ENCODE data around the gene MEF2C. TPM values are rescaled to one million over a fixed set of nuclear protein-coding genes. Genes with fewer than 3 reads are reported as not detected.

The MEF2C gene
- total and polyA plus RNA-seq, 8 donors, result 3.0 to 48.1 (median 14.6) TPM

GRCh38 chr5:88689668-88690408 is 193.1 kb downstream of the MEF2C start:
- Histone ChIP-seq H3K4me3 (no peak overlapping the region), H3K9me3 (no peaks in the 10 kb centered on the region), H3K4me1 (peaks cover 12 to 46% (median 35%) of the 10 kb centered on the region in 4 donors), H3K36me3 (no peaks in the 10 kb centered on the region), H3K27ac (no peak overlapping the region), H3K27me3 (peaks cover 52 to 100% (median 100%) of the 10 kb centered on the region in 3 donors)
- 6 to 10% (median 8%) methylated on average over 22 to 38 of the region's 38 CpGs for WGBS, 5 donors
- intact Hi-C loops (cut with DNase I; ENCODE audit: low total_unique reads), result loop anchor here (5.0 kb wide), 1 partner anchor 908 kb away; no protein-coding TSS in a partner anchor
- DNase-seq, result peak in 1 of 2 donors; percentile 19
- TF ChIP-seq EP300 (IDR thresholded peaks at IDR 0.05) (no peak), POLR2AphosphoS5 (IDR thresholded peaks at IDR 0.05) (no peak), CTCF (IDR thresholded peaks at IDR 0.05) (no peak), POLR2A (IDR thresholded peaks at IDR 0.05) (no peak)

- intact Hi-C loops (cut with DNase I; ENCODE audit: low total_unique reads), result no loop called here
- peaks cover 12 to 46% (median 34%) of the 10 kb centered on the region in 4 donors for H3K4me1 ChIP-seq
- no peaks in the 10 kb centered on the region for H3K36me3 ChIP-seq
- no peak overlapping the region for H3K27ac ChIP-seq
- 4 to 14% (median 7%) methylated on average over 25 to 27 of the region's 27 CpGs for WGBS, 5 donors
- peaks cover 52 to 100% (median 100%) of the 10 kb centered on the region in 3 donors for H3K27me3 ChIP-seq
- no peak overlapping the region for H3K4me3 ChIP-seq
- DNase-seq, result peak in 1 of 2 donors; percentile 4
- H3K9me3 ChIP-seq, result no peaks in the 10 kb centered on the region
- no peak for TF ChIP-seq POLR2A (IDR thresholded peaks at IDR 0.05)
- TF ChIP-seq CTCF (IDR thresholded peaks at IDR 0.05), result no peak
- no peak for TF ChIP-seq EP300 (IDR thresholded peaks at IDR 0.05)
- no peak for TF ChIP-seq POLR2AphosphoS5 (IDR thresholded peaks at IDR 0.05)
Observed at GRCh38 chr5:88688984-88689667, 193.9 kb downstream of the MEF2C start.

- Histone ChIP-seq H3K4me3 (no peak overlapping the region), H3K9me3 (no peaks in the 10 kb centered on the region), H3K27me3 (peaks cover 50 to 100% (median 100%) of the 10 kb centered on the region in 3 donors), H3K36me3 (no peaks in the 10 kb centered on the region), H3K4me1 (peaks cover 12 to 51% (median 38%) of the 10 kb centered on the region in 4 donors), H3K27ac (no peak overlapping the region)
- no peak for TF ChIP-seq POLR2A (IDR thresholded peaks at IDR 0.05)
- TF ChIP-seq EP300 (IDR thresholded peaks at IDR 0.05), result no peak
- no peak for TF ChIP-seq POLR2AphosphoS5 (IDR thresholded peaks at IDR 0.05)
- no peak for TF ChIP-seq CTCF (IDR thresholded peaks at IDR 0.05)
- intact Hi-C loops (cut with DNase I; ENCODE audit: low total_unique reads), result no loop called here
- 7 to 11% (median 11%) methylated on average over 13 of the region's 13 CpGs for WGBS, 5 donors
- DNase-seq, result no peak
Observed at GRCh38 chr5:88688156-88688983, 194.6 kb downstream of the MEF2C start.

GRCh38 chr5:88687373-88687911 is 195.5 kb downstream of the MEF2C start:
- TF ChIP-seq EP300 (IDR thresholded peaks at IDR 0.05), result no peak
- no peaks in the 10 kb centered on the region for H3K36me3 ChIP-seq
- peaks cover 47 to 100% (median 100%) of the 10 kb centered on the region in 3 donors for H3K27me3 ChIP-seq
- intact Hi-C loops (cut with DNase I; ENCODE audit: low total_unique reads), result no loop called here
- H3K9me3 ChIP-seq, result no peaks in the 10 kb centered on the region
- no peak overlapping the region for H3K4me3 ChIP-seq
- no peak overlapping the region for H3K27ac ChIP-seq
- peak in 1 of 2 donors; percentile 3 for DNase-seq
- peaks cover 12 to 47% (median 36%) of the 10 kb centered on the region in 4 donors for H3K4me1 ChIP-seq
- 4 to 8% (median 7%) methylated on average over 11 of the region's 11 CpGs for WGBS, 5 donors

Measured in stomach (tissue), 9 donors.